22Rv1 (cell line): ENCODE results near the gene DNAH2.

ENCODE experiments used
- CTCF ChIP-seq: fragments of 450-650 bp; IDR thresholded peaks from 2 replicates; pipeline ENCODE4 v1.5.1; 2017; ENCODE audit warnings: mild to moderate bottlenecking
- ZFX ChIP-seq: fragments of 450-650 bp; IDR thresholded peaks from 2 replicates; pipeline ENCODE4 v1.6.1; 2017; ENCODE audit warnings: antibody characterized with exemption, borderline replicate concordance

- TF ChIP-seq CTCF (no peak), ZFX (no peak)
Measured at GRCh38 chr17:7737601-7738000, 20.1 kb downstream of the DNAH2 start.
